Endodermal cell (in vitro differentiated cells): Measurements from ENCODE around the gene LRGUK. TPM values are rescaled to one million over a fixed set of nuclear protein-coding genes. Genes with fewer than 3 reads are reported as not detected.

Experiments used
- DNase-seq: peaks from one replicate; pipeline ENCODE4 v3.0.0-alpha.2; 2017
- H3K27ac ChIP-seq: 2 replicates; pipeline ENCODE4 v1.5.1; 2013; ENCODE audit warnings: mild to moderate bottlenecking, low read depth, low read length, moderate library complexity
- H3K27me3 ChIP-seq: 2 replicates; pipeline ENCODE4 v1.6.1; 2013; ENCODE audit warnings: mild to moderate bottlenecking, low read length, moderate library complexity; ENCODE audit not compliant: insufficient read depth, control insufficient read depth, poor library complexity, severe bottlenecking
- H3K36me3 ChIP-seq: 2 replicates; pipeline ENCODE4 v1.7.0; 2013; ENCODE audit warnings: mild to moderate bottlenecking, low read length, moderate library complexity; ENCODE audit not compliant: control insufficient read depth, insufficient read depth
- H3K4me1 ChIP-seq: one replicate; pipeline ENCODE4 v1.7.0; 2013; ENCODE audit warnings: low read length; ENCODE audit not compliant: control insufficient read depth, insufficient read depth
- H3K4me3 ChIP-seq: 2 replicates; pipeline ENCODE4 v1.5.1; 2013; ENCODE audit warnings: mild to moderate bottlenecking, low read length, moderate library complexity
- H3K9ac ChIP-seq: 2 replicates; pipeline ENCODE4 v1.6.1; 2013; ENCODE audit warnings: mild to moderate bottlenecking, low read length, moderate library complexity; ENCODE audit not compliant: poor library complexity, severe bottlenecking; ENCODE audit errors: extremely low read depth
- H3K9me3 ChIP-seq: 2 replicates; pipeline ENCODE4 v1.6.1; 2013; ENCODE audit warnings: mild to moderate bottlenecking, low read length, moderate library complexity; ENCODE audit not compliant: control insufficient read depth
- H3K27ac Mint-ChIP-seq: 2 replicates; pipeline ENCODE4 v1.8.0; 2020; ENCODE audit warnings: mixed read lengths
- H3K27me3 Mint-ChIP-seq: 2 replicates; pipeline ENCODE4 v1.8.0; 2021; ENCODE audit warnings: mild to moderate bottlenecking, mixed read lengths; ENCODE audit not compliant: insufficient read depth
- H3K36me3 Mint-ChIP-seq: 2 replicates; pipeline ENCODE4 v1.8.0; 2020; ENCODE audit warnings: low read depth, mixed read lengths
- H3K4me1 Mint-ChIP-seq: 2 replicates; pipeline ENCODE4 v1.8.0; 2020; ENCODE audit warnings: mixed read lengths
- H3K4me3 Mint-ChIP-seq: 2 replicates; pipeline ENCODE4 v1.8.0; 2020; ENCODE audit warnings: mild to moderate bottlenecking, moderate library complexity, mixed read lengths
- H3K9me3 Mint-ChIP-seq: 2 replicates; pipeline ENCODE4 v1.8.0; 2020; ENCODE audit warnings: mild to moderate bottlenecking, mixed read lengths
- CTCF ChIP-seq: fragments of 200-600 bp; sonication (generic); conservative IDR thresholded peaks from 2 replicates; pipeline ENCODE4 v1.5.0; 2021; ENCODE audit warnings: antibody characterized with exemption, mild to moderate bottlenecking
- WGBS, 2 experiments: methylation state at CpG; one replicate each; pipeline versions ENCODE4 v1.1.5 to v1.1.7; 2013; ENCODE audit warnings: missing lambda C conversion rate in 2 of 2, mixed read lengths in 1 of 2; ENCODE audit not compliant: insufficient coverage in 1 of 2, insufficient read length in 1 of 2; 5-methylcytosine and 5-hydroxymethylcytosine counted together
- total RNA-seq, 2 donors: library from RNA; stranded (reverse); fragmentation: NEBNext Ultra II Directional in 1 of 2; extraction: Animal tissue kit (Norgen Biotek cat#: 25700) in 1 of 2; gene quantifications; 2 replicates in 1 of 2; 3 replicates in 1 of 2; pipeline ENCODE4 v1.2.1, GENCODE V29; 2021

Gene LRGUK
- total RNA-seq, 2 donors from 2014 or later: 0.89 to 1.3 TPM

DNA sequence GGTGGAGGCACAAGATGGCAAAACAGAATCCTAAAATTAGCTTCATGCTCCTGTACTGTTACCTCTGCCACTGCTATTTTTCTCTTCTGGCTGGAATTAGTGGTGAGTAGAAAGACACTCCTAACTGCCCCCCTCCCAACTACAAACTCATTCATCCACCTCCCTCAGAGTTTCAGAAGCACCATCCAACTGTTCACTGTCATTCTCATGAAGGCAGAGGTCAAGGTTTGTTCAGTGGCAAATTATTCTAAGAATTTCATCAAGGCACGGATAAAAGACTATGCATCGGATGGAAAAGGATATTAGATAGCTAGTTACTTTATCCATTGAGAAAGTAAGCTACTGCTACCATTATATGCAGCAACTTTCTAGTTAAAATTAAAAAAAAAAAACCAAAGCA lies 59.7 kb downstream of the LRGUK start:
- 100% methylated on average over 2 of the region's 2 CpGs; no CpG with 5 or more reads in 1 of the 2 experiments for WGBS, 2 experiments
- H3K9ac ChIP-seq: no peak overlapping the region
- no peak overlapping the region for H3K27ac Mint-ChIP-seq
- no peaks in the 10 kb centered on the region for H3K4me1 ChIP-seq
- H3K4me3 ChIP-seq: no peak overlapping the region
- no peaks in the 10 kb centered on the region for H3K27me3 ChIP-seq
- H3K27me3 Mint-ChIP-seq: no peaks in the 10 kb centered on the region
- no peak for DNase-seq
- no peaks in the 10 kb centered on the region for H3K4me1 Mint-ChIP-seq
- H3K4me3 Mint-ChIP-seq: no peak overlapping the region
- H3K9me3 Mint-ChIP-seq: no peaks in the 10 kb centered on the region
- no peak overlapping the region for H3K27ac ChIP-seq
- no peaks in the 10 kb centered on the region for H3K36me3 ChIP-seq
- no peaks in the 10 kb centered on the region for H3K36me3 Mint-ChIP-seq
- H3K9me3 ChIP-seq: no peaks in the 10 kb centered on the region
- no peak for TF ChIP-seq CTCF

GRCh38 chr7:134187893-134188292 lies 60.8 kb downstream of the LRGUK start:
- Histone ChIP-seq H3K27me3 (no peaks in the 10 kb centered on the region), H3K9me3 (no peaks in the 10 kb centered on the region), H3K27ac (no peak overlapping the region), H3K4me3 (no peak overlapping the region), H3K36me3 (no peaks in the 10 kb centered on the region), H3K9ac (no peak overlapping the region), H3K4me1 (no peaks in the 10 kb centered on the region)
- TF ChIP-seq CTCF: no peak
- H3K4me1 Mint-ChIP-seq: no peaks in the 10 kb centered on the region
- WGBS, 2 experiments: 100% methylated on average over 1 of the region's 1 CpG
- H3K36me3 Mint-ChIP-seq: no peaks in the 10 kb centered on the region
- no peak overlapping the region for H3K4me3 Mint-ChIP-seq
- H3K27ac Mint-ChIP-seq: no peak overlapping the region
- H3K9me3 Mint-ChIP-seq: no peaks in the 10 kb centered on the region
- H3K27me3 Mint-ChIP-seq: no peaks in the 10 kb centered on the region
- no peak for DNase-seq

DNA sequence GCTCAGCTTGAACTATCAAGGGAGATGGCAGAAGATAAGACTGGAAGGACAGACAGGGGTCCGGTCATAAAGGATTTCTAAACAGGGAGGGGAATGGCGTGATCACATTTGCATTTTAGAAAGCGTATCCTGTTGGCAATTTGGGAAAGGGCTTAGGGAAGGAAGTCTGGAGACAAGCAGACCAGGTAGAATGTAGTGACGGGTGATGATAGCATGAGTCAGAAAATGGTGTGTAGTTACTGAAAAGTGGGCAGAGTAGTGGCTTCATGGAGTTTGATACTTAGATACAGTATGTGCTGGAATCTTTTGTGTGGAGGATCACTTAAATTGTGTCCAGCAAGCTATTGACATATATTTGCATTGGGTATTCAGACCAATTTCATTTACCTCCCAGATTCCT lies 61.2 kb downstream of the LRGUK start:
- WGBS, 2 experiments: 90 to 100% methylated on average over 4 of the region's 4 CpGs
- Histone ChIP-seq H3K36me3 (no peaks in the 10 kb centered on the region), H3K4me1 (no peaks in the 10 kb centered on the region), H3K27ac (no peak overlapping the region), H3K27me3 (no peaks in the 10 kb centered on the region), H3K9me3 (no peaks in the 10 kb centered on the region), H3K9ac (no peak overlapping the region), H3K4me3 (no peak overlapping the region)
- Mint-ChIP-seq H3K27ac (no peak overlapping the region), H3K27me3 (no peaks in the 10 kb centered on the region), H3K9me3 (no peaks in the 10 kb centered on the region), H3K4me3 (no peak overlapping the region), H3K4me1 (no peaks in the 10 kb centered on the region), H3K36me3 (no peaks in the 10 kb centered on the region)
- no peak for TF ChIP-seq CTCF
- no peak for DNase-seq
